Gastroesophageal sphincter (tissue), 4 donors: ENCODE measurements around the gene HSBP1L1. TPM values are rescaled to one million over a fixed set of nuclear protein-coding genes. Genes with fewer than 3 reads are reported as not detected.

ENCODE experiments used
- ATAC-seq: fragments of 150-250 bp; one replicate; pipeline ENCODE4 v1.9.1; 2016; ENCODE audit warnings: mild to moderate bottlenecking, moderate library complexity
- H3K27ac ChIP-seq, 4 donors: fragments of 200-600 bp; sonication (generic) in 3 of 4; 1 replicate in 3 of 4; 2 replicates in 1 of 4; pipeline ENCODE4 v1.5.1; 2016 to 2019
- H3K27me3 ChIP-seq: fragments of 200-600 bp; sonication (generic); one replicate; pipeline ENCODE4 v1.5.1; 2019
- H3K36me3 ChIP-seq, 2 donors: fragments of 200-600 bp; sonication (generic); one replicate each; pipeline ENCODE4 v1.5.1; 2019; ENCODE audit warnings: control low read depth in 1 of 2
- H3K4me1 ChIP-seq, 3 donors: fragments of 200-600 bp; sonication (generic); 1 replicate in 2 of 3; 2 replicates in 1 of 3; pipeline ENCODE4 v1.5.1; 2016 to 2019; ENCODE audit warnings: control low read depth in 2 of 3
- H3K4me3 ChIP-seq, 2 donors: fragments of 200-600 bp; sonication (generic); one replicate each; pipeline ENCODE4 v1.5.1; 2019; ENCODE audit warnings: mild to moderate bottlenecking in 1 of 2, moderate library complexity in 1 of 2
- H3K9me3 ChIP-seq, 3 donors: fragments of 200-600 bp; sonication (generic); one replicate each; pipeline ENCODE4 v1.5.1; 2017 to 2019; ENCODE audit warnings: control low read depth in 2 of 3
- CTCF ChIP-seq, 4 experiments: fragments of 200-600 bp in 2 of 4; fragments of 450-650 bp in 2 of 4; sonication (generic) in 1 of 4; IDR thresholded peaks; one replicate each; pipeline ENCODE4 v1.5.1; 2017 to 2019; ENCODE audit warnings: antibody characterized with exemption in 4 of 4, mild to moderate bottlenecking in 2 of 4, moderate library complexity in 2 of 4
- EP300 ChIP-seq: sonication (generic); formaldehyde crosslinking; IDR thresholded peaks from one replicate; pipeline ENCODE4 v1.6.1; 2017; ENCODE audit warnings: antibody characterized with exemption, mild to moderate bottlenecking
- POLR2A ChIP-seq, 2 donors: fragments of 450-650 bp; IDR thresholded peaks; one replicate each; pipeline ENCODE4 v1.6.1; 2017; ENCODE audit warnings: antibody characterized with exemption in 2 of 2, mild to moderate bottlenecking in 2 of 2, moderate library complexity in 1 of 2
- POLR2AphosphoS5 ChIP-seq: sonication (generic); formaldehyde crosslinking; IDR thresholded peaks from one replicate; pipeline ENCODE4 v1.6.1; 2017; ENCODE audit warnings: antibody characterized with exemption
- WGBS, 2 donors: methylation state at CpG; one replicate each; pipeline ENCODE4 v1.1.5; 2018; ENCODE audit warnings: low coverage in 1 of 2; 5-methylcytosine and 5-hydroxymethylcytosine counted together
- total RNA-seq, 4 donors: library from RNA; depleted of rRNA; stranded (reverse); fragments of >200 nt; gene quantifications; one replicate each; pipeline ENCODE4 v1.1.0, GENCODE V29; 2016

HSBP1L1 gene
- total RNA-seq, 4 donors from 2014 or later: 3.2 to 23.8 (median 12.4) TPM

- H3K4me3 ChIP-seq: no peak overlapping the region
- H3K9me3 ChIP-seq: peaks cover 0 to 30% (median 0%) of the 10 kb centered on the region in 3 donors
- H3K27me3 ChIP-seq: no peaks in the 10 kb centered on the region
- no peak for ATAC-seq
- no peak overlapping the region for H3K27ac ChIP-seq
- WGBS, 2 donors: 97 to 100% methylated on average over 1 to 9 of the region's 11 CpGs
- TF ChIP-seq CTCF (IDR thresholded peaks at IDR 0.05) (no peak), POLR2A (IDR thresholded peaks at IDR 0.05) (no peak), EP300 (no peak), POLR2AphosphoS5 (no peak)
- H3K36me3 ChIP-seq: peaks cover 0 to 42% of the 10 kb centered on the region in 2 donors
- H3K4me1 ChIP-seq: peaks cover 0 to 22% (median 6%) of the 10 kb centered on the region in 3 donors
These were observed 38.1 kb upstream of the HSBP1L1 start for GRCh38 chr18:79926306-79926705.

GRCh38 chr18:79926715-79927606, 37.5 kb upstream of the HSBP1L1 start:
- TF ChIP-seq CTCF (IDR thresholded peaks at IDR 0.05) (no peak), POLR2A (IDR thresholded peaks at IDR 0.05) (no peak), EP300 (no peak), POLR2AphosphoS5 (no peak)
- H3K27ac ChIP-seq: no peak overlapping the region
- no peaks in the 10 kb centered on the region for H3K27me3 ChIP-seq
- peaks cover 0 to 22% (median 6%) of the 10 kb centered on the region in 3 donors for H3K4me1 ChIP-seq
- H3K4me3 ChIP-seq: no peak overlapping the region
- H3K9me3 ChIP-seq: peaks cover 0 to 37% (median 0%) of the 10 kb centered on the region in 3 donors
- WGBS, 2 donors: 66 to 96% methylated on average over 4 to 5 of the region's 21 CpGs
- H3K36me3 ChIP-seq: peaks cover 0 to 41% of the 10 kb centered on the region in 2 donors
- no peak for ATAC-seq

GRCh38 chr18:79927607-79928562, 36.6 kb upstream of the HSBP1L1 start:
- WGBS, 2 donors: 100% methylated on average over 1 of the region's 25 CpGs; no CpG with 5 or more reads in 1 of the 2 donors
- H3K4me3 ChIP-seq: no peak overlapping the region
- TF ChIP-seq POLR2A (IDR thresholded peaks at IDR 0.05) (no peak), EP300 (no peak), POLR2AphosphoS5 (no peak), CTCF (IDR thresholded peaks at IDR 0.05) (no peak)

GRCh38 chr18:79928563-79928960, 35.9 kb upstream of the HSBP1L1 start:
- 100% methylated on average over 4 of the region's 9 CpGs; no CpG with 5 or more reads in 1 of the 2 donors for WGBS, 2 donors
- ATAC-seq: no peak
- Histone ChIP-seq H3K27me3 (no peaks in the 10 kb centered on the region), H3K9me3 (peaks cover 0 to 53% (median 0%) of the 10 kb centered on the region in 3 donors), H3K4me1 (peaks cover 0 to 22% (median 6%) of the 10 kb centered on the region in 3 donors), H3K4me3 (no peak overlapping the region), H3K36me3 (peaks cover 0 to 45% of the 10 kb centered on the region in 2 donors), H3K27ac (no peak overlapping the region)
- TF ChIP-seq CTCF (IDR thresholded peaks at IDR 0.05) (no peak), EP300 (no peak), POLR2A (IDR thresholded peaks at IDR 0.05) (no peak), POLR2AphosphoS5 (no peak)

More at GRCh38 chr18:79927607-79928562, 36.6 kb upstream of the HSBP1L1 start:
- Histone ChIP-seq H3K36me3 (peaks cover 0 to 39% of the 10 kb centered on the region in 2 donors), H3K27ac (no peak overlapping the region), H3K27me3 (no peaks in the 10 kb centered on the region), H3K4me1 (peaks cover 0 to 22% (median 6%) of the 10 kb centered on the region in 3 donors), H3K9me3 (peaks cover 0 to 46% (median 0%) of the 10 kb centered on the region in 3 donors)
- ATAC-seq: no peak
